ENCODE results near the gene CDYL2. TPM values are rescaled to one million over a fixed set of nuclear protein-coding genes. Genes with fewer than 3 reads are reported as not detected.

The CDYL2 gene
- polyA plus RNA-seq, 1 donor, result 8.3 TPM

DNA sequence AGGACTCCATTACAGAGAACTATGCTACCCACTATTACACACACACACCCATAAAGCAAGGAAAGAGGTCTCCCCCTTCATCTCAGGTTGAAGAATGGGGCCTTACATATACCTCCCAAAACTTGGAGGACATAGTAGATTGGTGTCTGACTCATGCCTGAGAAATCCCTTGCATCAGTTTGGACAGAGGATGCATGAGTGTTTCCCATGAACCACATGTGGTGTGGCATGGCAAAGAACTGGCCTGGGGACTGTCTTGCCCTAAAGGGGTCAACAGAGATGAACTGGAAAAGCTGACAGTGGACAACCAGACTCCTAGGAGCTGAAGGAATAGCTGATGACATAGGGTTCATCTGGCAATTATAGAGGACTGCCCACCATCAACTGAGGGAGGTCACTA is 209.6 kb downstream of the CDYL2 start:
- no peak for DNase-seq

DNA sequence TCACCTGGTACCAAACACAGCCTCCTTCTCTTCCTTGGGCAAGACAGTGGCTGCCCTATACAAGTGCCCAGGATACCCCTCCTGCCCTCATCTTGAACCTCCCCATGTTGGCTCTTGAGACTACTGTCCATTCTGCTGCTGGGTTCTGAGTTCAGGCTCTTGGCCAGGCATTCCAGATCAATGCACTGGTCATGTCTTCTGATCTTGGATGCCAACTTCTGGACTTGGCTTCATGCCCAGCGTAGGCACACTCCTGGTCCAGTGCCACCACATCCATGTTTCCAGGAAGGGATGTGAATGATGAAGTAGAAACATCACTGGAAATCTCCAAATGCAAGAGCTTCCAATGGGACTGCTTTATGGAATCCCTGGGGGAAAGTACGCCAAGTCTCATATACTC is 212.1 kb downstream of the CDYL2 start:
- DNase-seq, result no peak

DNA sequence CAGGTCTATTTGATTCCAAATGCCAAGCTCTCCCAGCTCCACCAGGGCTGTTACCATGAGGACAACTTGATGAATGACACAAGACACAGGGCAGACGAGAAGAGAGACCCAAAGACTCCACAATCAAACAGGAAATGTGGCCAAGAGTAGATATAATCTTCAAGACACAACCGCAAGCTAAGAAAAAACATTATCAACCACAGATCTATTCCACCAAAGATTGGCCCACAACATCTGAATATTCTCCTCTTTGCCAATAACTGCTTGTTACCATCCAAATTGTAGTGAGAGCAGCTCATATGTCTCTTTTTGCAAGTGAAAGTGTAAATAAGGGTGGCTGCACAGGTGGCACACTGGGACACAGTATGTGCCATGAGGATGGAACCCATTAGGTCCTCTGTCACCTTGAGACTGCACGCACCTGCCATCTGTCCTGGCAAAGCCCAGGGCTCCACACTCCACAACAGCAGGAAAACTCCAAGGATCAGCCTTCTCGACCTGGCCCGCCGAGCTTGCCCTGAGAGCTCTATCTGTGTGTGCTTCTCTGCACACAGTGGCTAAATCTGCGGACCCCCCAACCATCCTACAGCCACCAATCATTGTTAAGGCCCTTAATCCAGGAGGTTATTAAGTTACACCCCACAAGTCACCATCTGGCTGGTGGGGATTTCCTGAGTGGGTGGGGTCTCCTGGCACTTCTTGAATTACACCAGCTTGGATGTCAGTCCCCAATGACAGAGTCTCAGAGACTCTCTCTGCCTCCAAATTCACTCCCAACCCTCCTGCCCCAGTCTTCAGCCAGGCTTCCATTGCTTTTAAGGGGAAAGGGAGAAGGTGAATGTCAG is 213.1 kb downstream of the CDYL2 start:
- no peak for DNase-seq

DNA sequence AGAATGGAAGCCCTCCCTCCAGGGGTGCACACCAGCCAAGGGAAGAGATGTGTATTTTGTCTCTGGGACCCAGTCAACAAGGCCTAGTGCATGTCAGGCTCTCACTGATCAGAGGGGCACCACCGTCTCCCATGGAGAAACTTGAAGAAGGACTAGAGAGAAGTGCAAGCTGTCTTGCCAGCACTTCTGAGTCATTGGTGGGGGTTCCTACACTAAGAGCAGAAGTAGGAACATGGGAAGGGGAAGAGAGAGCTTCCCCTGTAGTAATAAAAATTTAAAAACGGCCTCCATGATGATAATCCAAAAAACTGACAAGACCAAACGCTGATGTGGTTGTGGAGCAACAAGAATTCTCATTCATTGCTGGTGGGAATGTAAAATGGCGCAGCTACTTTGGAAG is 217.3 kb downstream of the CDYL2 start:
- DNase-seq, result no peak

DNA sequence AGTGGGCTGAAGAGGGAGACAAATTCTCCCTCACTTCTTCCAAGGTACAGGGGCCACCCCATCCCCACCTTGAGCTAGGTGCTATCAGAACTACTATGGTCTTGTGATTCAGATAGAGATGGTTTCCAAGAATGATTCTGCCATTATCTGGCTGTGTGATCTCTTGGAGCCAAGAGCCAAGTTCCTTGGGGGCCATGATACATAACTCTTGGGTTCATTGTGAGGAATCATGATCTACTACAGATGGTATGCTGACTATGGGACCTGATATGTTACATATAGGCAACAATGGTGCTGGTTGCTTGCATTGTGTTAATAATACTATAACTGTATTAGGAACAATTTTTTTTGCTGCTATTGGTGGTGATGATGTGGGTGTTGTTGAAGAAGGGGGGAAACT is 217.9 kb downstream of the CDYL2 start:
- DNase-seq, result no peak

DNA sequence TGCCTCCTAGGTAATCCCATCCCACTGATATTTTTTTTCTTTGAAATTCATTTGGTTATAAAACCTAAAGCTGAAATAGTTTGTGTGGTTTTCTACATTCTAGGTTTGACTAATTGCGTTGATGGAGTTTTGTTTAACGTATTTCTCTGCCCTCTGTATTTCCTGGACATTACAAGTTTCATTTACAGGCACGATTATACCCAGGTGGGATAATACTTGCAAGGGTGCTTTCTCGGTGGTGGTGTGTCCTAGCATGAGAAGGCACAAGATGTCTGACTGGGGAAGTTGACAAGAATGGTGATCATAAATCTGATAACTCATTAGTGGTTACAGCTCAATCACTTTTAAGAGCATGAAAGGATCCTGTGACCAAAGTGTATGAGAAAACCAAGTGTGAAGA is 218.6 kb downstream of the CDYL2 start:
- DNase-seq, result no peak

DNA sequence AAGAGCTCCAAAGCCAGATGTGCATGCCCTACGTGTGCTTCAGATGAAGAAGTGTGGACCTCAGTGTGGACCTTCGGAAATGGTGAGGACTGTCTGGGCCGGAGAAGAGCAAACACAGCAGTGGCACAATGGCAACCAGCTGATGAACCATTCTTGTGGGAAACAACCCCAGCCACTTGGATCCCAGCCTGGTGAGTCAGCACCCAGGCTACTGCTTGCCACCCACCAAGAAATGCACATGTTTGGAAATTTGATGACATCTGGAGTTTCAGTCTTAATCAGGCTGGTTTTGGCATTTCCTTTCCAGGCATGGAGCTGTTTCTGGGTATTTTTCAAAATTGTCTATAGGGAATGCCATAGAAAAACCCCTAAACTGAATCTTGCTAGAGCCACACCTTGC is 220.9 kb downstream of the CDYL2 start:
- no peak for DNase-seq

DNA sequence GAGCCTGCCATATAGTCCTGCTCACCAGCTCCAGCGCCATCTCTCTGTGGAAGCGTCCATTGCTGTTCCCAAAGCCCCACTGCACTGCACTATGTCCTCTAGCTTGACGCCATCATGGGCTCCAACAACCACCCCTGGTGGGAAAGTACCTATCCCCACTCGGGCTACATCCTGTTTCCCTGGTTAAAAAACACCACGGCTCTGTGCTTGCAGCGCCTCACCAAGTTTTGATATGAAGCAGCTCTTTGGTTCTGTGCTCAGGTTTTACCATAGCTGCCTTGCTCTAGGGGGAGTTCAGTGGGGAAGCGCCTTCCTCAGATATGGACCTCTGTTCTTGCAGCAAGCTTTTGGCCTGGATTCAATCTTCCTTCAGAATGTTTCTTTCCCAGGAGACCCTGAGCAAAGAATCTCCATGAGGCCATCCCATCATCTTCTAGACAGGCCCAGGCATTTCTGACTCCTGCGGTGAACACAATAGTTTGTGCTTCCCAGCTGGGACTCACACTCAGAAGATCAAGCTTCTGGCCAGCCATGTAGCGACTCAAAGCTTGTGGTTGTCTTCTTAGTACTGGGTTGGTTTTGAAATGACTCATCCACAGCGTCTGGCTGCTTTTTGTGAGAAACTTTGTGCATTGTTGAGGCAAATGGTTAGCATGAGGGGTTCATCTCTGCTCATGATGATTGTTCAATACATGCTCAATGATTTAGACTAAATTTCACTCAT is 224.1 kb downstream of the CDYL2 start:
- no peak for DNase-seq

DNA sequence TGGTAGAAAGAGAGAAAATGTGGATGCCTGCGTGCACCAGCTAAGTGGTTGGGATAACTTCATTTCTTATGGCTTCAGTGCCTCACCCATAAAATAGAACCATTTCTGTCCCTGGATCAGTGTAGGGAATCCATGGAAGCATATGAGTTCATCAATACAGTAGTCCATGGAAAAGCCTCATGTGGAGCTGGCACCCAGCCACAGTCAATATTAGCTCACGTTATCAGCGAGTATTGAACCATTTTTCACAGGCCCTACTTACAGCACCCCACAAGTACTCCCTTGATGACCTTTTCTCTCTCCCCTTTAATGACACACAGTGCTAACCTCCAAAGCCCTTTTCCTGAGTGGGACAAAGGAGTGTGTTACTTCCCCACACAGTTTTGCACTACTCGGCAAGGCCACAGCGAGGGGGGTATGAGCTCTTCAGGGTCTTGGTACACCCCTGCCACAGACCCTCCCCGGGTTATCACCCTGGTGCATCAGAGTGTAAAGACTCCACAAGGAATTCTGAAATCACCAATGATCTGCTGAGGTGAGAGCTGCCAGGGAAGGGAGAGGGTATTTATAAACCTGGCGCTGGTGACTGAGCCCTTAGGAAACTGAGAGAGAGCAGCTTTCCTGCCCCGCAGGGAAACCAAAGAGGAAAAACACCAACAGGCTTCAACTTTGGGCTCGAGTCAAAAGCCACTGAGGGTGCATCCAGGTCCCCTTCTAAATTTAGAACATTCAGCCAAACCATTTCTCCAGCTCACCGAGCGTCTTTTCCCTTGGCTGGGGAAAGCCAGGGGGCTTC is 226.7 kb downstream of the CDYL2 start:
- no peak for DNase-seq

DNA sequence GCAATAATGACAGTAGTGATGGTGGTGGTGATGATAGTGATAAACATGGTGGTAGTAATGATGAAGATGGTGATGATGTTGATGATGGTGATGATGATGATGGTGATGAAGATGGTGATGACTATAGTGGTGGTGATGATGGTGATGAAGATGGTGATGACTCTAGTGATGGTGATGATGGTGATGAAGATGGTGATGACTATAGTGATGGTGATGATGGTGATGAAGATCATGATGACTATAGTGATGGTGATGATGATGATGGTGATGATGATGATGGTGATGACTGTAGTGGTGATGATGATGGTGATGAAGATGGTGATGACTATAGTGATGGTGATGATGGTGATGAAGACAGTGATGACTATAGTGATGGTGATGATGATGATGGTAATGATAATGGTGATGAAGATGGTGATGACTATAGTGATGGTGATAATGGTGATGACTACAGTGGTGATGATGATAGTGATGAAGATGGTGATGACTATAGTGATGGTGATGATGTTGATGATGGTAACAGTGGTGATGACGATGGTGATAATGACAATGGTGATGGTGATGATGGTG is 228.0 kb downstream of the CDYL2 start:
- no peak for DNase-seq

DNA sequence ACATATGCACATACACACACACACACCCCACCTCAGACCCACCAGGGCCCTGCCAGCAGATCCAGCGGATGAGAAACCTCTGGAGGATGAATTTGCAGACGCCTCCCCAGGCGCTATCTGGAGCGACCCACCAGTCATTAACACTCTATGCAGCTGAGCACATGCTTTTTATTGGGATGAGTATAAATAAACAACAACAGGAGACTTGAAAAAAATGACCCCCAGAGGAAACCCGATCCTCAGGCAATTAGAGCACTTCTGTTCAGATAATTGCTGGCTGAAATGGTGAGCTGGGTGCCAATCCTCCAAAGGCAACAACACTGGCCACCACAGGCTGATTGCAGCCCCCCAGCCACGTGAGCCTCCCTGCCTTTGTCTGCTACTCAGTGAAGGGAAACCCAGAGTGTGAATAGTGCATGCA is 230.7 kb downstream of the CDYL2 start:
- no peak for DNase-seq

DNA sequence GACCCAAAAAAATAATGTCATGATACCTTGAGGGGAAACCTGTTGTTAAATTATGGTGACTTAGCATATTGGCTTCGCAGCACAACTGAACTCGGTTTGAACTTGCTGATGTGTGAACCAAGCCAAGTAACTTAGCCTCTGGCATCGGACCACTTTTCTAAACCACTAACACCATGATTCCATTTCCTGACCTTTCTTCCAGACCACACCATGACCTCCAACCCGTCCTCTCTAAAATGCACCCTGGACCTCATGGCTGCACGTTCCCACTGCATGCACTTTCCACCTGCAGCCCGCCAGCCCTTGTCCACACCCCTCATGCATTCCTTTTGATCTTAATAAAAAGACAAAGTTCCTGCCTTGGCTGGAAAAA is 234.3 kb downstream of the CDYL2 start:
- DNase-seq, result peak; percentile 17

DNA sequence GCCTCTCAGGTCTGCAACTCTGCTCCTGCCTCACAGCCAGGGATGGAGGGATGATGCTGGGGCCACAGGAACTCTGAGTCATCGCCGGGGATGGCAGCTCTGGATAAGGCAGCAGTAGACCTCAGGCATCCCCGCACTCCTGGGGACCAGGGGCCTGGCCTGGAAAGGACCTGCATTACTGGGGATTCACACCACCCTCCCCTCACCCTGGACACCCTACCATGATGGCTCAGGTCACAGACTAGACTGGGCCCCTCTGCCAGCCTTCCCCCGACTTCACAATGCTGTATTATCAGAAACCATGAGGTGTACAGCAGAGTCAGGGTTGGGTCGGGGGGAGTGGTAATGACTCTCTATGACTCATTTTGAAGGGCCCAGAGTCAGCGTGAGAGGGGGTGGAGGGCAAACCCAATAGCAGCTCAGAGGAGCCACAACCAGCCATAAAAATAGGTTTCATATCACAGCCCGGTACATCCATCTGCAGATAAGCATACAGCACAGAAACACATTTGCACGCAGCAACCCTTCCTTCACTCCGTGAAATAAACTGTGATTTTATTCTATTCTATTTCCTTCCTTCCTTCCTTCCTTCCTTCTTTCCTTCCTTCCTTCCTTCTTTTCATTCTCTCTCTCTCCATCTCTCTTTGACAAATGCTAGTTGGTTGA is 234.8 kb downstream of the CDYL2 start:
- DNase-seq, result no peak

DNA sequence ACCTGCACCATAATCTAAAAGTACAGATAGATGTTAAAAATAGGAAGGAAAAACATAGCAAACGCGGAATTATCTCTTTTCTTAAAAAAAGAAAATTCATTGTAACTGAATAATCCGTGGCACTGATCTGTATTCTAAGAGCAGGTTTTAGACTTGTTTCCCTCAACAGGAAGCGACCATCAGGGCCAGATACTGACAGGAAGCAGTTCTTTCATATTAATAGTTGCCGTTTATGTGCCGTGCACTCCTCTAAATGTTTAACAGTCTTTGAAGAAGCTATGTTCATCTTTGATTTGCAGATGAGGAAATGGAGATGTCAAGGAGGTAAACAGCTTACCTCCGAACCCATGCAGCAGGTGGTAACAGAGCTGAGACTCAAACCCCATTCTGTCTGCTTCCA is 240.0 kb downstream of the CDYL2 start:
- no peak for DNase-seq

DNA sequence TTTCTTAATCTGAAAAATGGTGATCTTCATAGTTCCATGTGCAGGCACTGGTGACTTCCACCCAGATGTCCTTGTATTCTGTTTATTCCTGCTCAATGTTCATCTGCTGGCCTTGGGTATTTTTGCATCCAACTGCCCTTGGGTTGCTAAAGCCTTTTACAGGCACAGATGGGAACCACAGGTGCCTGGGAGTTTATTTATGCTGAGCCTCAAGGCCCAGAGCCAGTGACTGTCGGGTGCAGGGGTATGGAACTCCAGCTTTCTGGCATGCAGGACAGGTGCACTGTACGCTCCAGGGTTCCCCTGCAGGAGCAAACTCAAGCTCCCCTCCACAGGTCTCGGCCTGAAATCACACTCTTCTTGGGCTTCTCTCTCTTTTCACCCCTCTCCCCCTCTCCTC is 241.3 kb downstream of the CDYL2 start:
- DNase-seq, result no peak

DNA sequence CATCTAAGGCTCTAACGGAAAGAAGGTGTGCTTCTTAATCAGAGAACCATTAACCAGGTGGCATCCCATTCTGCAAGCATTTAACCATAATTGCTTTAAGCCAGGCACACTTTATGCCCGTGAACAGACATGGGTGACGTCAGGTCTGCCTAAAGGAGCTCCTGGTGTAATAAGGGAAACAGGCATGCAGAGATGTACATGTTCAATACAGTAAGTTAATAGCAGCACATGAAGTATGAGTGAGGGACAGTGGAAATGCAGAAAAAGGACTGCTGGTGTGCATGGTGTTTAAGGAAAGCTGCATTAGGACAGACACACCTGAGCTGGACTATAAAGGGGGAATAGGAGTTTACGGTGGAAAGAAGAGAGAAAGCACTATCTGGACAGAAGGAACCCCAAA is 245.0 kb downstream of the CDYL2 start:
- no peak for DNase-seq

DNA sequence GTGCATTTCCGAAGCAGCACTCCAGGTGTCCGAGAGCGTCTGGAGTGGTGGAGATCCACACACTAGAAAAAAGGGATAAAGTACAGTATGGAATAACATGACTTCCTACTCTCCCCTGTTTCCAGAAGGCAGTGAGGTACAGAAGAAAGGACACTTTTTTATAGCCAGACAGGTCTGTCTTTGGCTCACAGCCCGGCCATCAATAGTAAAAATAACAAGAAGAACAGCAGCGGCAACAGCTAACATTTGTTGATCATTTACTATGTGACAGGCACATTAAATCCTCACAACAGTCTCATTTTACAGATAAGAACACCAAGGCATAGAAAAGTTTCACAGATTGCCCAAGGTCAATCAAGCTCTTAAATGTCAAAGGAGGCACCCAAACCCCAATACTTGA is 247.4 kb downstream of the CDYL2 start:
- DNase-seq, result no peak

DNA sequence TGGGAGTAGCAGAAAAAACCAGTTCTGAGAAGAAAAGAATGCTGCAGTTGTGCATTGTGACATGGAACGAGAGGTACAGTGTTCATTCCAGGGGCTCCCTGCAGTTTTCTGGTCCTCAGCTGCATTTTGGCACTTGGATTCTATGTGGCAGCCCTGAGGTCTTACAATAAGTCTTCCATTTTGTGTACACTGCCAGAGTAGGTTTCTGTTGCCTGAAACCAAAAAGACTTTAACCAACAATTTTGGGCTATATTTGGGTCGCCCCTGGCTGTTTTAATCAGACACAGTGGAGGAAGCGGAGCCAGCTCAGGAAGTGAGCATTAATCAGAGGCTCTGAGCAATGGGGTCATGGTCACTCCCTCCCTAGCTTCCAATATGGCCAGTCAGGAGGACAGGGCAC is 247.9 kb downstream of the CDYL2 start:
- no peak for DNase-seq

DNA sequence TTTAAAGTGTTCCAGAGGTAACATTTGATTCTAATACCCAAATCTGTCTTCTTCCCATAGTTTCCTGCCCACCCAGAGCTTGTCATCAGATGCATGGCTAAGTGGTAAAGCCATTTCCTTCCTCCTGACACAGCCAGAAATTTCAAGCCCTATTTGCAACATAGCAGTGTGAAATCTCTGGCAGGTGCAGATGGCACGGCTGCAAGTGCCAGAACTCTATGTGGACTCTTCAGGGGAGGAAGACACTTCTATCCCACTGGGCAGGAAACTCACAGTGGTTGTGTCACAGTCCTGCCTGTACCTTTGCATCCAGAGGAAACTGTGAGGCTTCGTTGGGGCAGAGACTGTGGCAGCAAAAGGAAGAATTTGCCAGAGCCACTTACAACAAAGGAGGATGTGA is 250.4 kb downstream of the CDYL2 start:
- DNase-seq, result no peak

DNA sequence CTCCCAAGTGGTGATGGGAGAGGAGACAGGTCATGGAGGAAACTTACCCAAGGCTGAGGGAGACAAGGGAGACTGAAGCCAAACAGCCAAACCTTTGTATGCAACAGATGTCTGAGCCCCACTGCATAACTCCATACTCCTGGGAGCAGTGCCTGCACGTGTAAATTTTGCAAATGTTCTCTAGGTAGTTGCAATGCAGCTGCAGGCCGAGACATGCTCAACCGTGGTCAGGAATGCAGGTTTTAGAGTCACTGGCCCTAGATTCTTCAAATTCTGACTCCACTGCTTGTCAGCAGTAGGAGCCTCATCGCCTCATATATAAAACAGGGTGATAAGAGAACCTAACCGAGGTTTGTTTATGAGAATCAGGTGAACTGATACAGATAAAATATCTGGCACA is 252.1 kb downstream of the CDYL2 start:
- DNase-seq, result no peak

Data from left kidney (tissue), 2 donors.